CD4-positive, alpha-beta memory T cell (primary cell): ENCODE measurements around the gene SLC38A8. TPM values are rescaled to one million over a fixed set of nuclear protein-coding genes. Genes with fewer than 3 reads are reported as not detected.
A peak's percentile ranks its signal among the peaks of the same experiment; 100 is the strongest.

Experiments
- CTCF ChIA-PET: fragments of 350-600 bp; sonication (Branson Sonifier 250); formaldehyde crosslinking; loops from one replicate; lab custom pipeline; 2021; ENCODE audit warnings: inconsistent platforms; ENCODE audit not compliant: partially characterized antibody; lab: Charles Lee
- POLR2A ChIA-PET: fragments of 350-600 bp; sonication (Branson Sonifier 250); formaldehyde crosslinking; loops from one replicate; lab custom pipeline; 2021; ENCODE audit not compliant: partially characterized antibody; lab: Charles Lee
- DNase-seq, 5 donors: peaks; one replicate each; pipeline versions ENCODE4 v3.0.0 to v3.0.0-alpha.2; 2020 to 2022; ENCODE audit warnings: mixed read lengths in 1 of 5
- H3K27ac ChIP-seq: one replicate; pipeline ENCODE4 v1.7.0; 2013; ENCODE audit warnings: low read depth, low read length
- H3K27me3 ChIP-seq: 2 replicates; pipeline ENCODE4 v1.7.0; 2013; ENCODE audit warnings: mild to moderate bottlenecking, low read length, moderate library complexity; ENCODE audit not compliant: insufficient read depth
- H3K36me3 ChIP-seq: 2 replicates; pipeline ENCODE4 v1.7.0; 2013; ENCODE audit warnings: mild to moderate bottlenecking, low read length, moderate library complexity; ENCODE audit not compliant: insufficient read depth
- H3K4me1 ChIP-seq: 2 replicates; pipeline ENCODE4 v1.7.0; 2013; ENCODE audit warnings: mild to moderate bottlenecking, low read length, moderate library complexity; ENCODE audit not compliant: insufficient read depth
- H3K4me3 ChIP-seq, 2 donors: one replicate each; pipeline ENCODE4 v1.7.0; 2013; ENCODE audit warnings: low read length in 2 of 2, mild to moderate bottlenecking in 1 of 2
- H3K9me3 ChIP-seq, 2 donors: one replicate each; pipeline ENCODE4 v1.7.0; 2013; ENCODE audit warnings: low read length in 2 of 2, control low read depth in 1 of 2; ENCODE audit not compliant: control insufficient read depth in 1 of 2
- H3K27ac Mint-ChIP-seq, 7 donors: one replicate each; pipeline ENCODE4 v1.8.0; 2020 to 2021; ENCODE audit warnings: mixed read lengths in 7 of 7, mild to moderate bottlenecking in 6 of 7, inconsistent platforms in 3 of 7, moderate library complexity in 3 of 7
- H3K27me3 Mint-ChIP-seq, 2 donors: one replicate each; pipeline ENCODE4 v1.8.0; 2020 to 2021; ENCODE audit warnings: mixed read lengths in 2 of 2
- H3K36me3 Mint-ChIP-seq, 2 donors: one replicate each; pipeline ENCODE4 v1.8.0; 2020 to 2021; ENCODE audit warnings: mixed read lengths in 2 of 2, inconsistent platforms in 1 of 2, mild to moderate bottlenecking in 1 of 2
- H3K4me1 Mint-ChIP-seq, 4 donors: one replicate each; pipeline ENCODE4 v1.8.0; 2020 to 2021; ENCODE audit warnings: mixed read lengths in 4 of 4, mild to moderate bottlenecking in 1 of 4
- H3K4me3 Mint-ChIP-seq, 8 donors: one replicate each; pipeline ENCODE4 v1.8.0; 2020 to 2021; ENCODE audit warnings: mixed read lengths in 8 of 8, mild to moderate bottlenecking in 7 of 8, moderate library complexity in 6 of 8, inconsistent platforms in 3 of 8
- H3K9me3 Mint-ChIP-seq, 8 donors: one replicate each; pipeline ENCODE4 v1.8.0; 2020 to 2021; ENCODE audit warnings: mixed read lengths in 8 of 8, mild to moderate bottlenecking in 5 of 8, inconsistent platforms in 3 of 8, moderate library complexity in 1 of 8
- intact Hi-C: fragments of 100-400 bp; cut with micrococcal nuclease; formaldehyde crosslinking; loops from one replicate; pipeline ENCODE4 v1.15.1; 2023
- polyA plus RNA-seq, 2 donors: library from polyadenylated mRNA; unstranded; fragments of 300-500 nt; fragmentation: Illumina TruSeq; gene quantifications; one replicate each; pipeline ENCODE4 v1.2.3, GENCODE V29; 2021
- total RNA-seq, 2 experiments: library from RNA; stranded (reverse); gene quantifications; one replicate each; pipeline ENCODE4 v1.2.3, GENCODE V29; 2021

The SLC38A8 gene
- total and polyA plus RNA-seq, 4 experiments from 2014 or later: not detected

DNA sequence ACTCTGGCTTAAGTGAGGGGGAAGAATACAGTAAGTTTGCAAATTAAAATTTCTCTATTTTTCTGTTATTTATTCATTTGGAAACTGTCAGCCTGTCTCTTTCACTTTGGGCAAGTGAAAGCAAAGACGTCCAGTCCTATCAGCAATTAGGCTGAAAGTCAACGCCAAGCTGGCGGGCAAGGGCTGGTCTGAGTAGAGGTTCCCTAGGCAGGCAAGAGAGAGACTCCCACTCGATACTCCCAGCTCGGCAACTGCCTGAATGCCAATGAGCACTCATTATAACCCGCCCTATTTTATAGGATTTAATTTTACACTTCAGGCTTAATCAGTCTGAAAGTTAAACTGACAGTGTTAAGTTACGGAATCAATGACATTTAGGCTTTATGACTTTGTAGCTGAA is 14.3 kb upstream of the SLC38A8 start:
- Histone ChIP-seq H3K27me3 (no peaks in the 10 kb centered on the region), H3K4me1 (no peaks in the 10 kb centered on the region), H3K36me3 (peaks cover 96% of the 10 kb centered on the region), H3K4me3 (no peak overlapping the region), H3K9me3 (no peaks in the 10 kb centered on the region), H3K27ac (no peak overlapping the region)
- CTCF ChIA-PET: interaction anchor here (1.1 to 1.3 kb wide), 2 partner anchors 9 to 100 kb away, joined by 3 to 5 read pairs; no protein-coding TSS in a partner anchor
- POLR2A ChIA-PET: no interaction called here
- H3K4me3 Mint-ChIP-seq: no peak overlapping the region
- peak overlapping the region in 1 of 7 donors; percentile 17 for H3K27ac Mint-ChIP-seq
- H3K36me3 Mint-ChIP-seq: peaks cover 80 to 89% of the 10 kb centered on the region in 2 donors
- H3K4me1 Mint-ChIP-seq: no peaks in the 10 kb centered on the region
- peaks cover 0 to 2% (median 0%) of the 10 kb centered on the region in 8 donors for H3K9me3 Mint-ChIP-seq
- no peaks in the 10 kb centered on the region for H3K27me3 Mint-ChIP-seq
- intact Hi-C loops: no loop called here
- DNase-seq: no peak

DNA sequence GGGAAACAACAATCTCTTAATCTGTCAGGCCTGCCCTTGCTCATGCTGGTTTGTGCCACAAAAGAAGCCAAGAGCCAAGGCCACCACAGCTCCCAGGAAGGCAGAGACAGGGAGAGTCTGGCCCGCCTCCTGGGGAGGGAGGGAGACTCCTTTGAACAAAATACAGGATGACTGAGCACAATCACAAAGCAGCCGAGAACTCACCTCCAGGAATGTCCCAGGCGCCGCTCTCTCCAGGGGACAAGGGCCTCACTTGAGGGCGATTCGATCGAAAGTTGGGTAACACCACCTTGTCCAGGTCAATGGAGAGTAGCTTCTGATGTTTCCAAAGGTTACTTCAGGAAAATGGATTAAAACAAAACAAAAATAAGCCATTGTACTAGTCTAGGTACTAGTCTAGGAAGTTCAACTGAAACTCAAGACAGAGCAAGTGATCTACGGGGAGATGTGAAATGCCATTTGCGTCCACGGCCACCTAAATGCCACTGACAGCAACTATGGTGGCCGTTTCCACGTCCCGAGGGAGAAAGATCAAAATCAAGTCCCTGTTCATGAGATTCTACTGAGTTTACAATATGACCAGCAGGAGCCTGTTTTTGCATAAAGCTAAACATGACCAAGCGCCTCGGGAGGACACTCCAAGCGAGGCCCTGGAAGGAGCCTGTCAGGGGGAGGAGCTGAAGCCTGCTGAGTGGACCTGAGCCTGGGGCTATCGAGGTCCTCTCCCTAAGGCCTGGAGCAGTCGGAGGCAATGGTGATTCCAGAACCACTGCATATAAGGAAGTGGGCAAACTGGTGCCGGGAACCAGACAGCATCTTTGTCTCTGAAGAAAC is 13.4 kb upstream of the SLC38A8 start:
- H3K4me3 ChIP-seq: no peak overlapping the region
- H3K4me1 ChIP-seq: no peaks in the 10 kb centered on the region
- peaks cover 0 to 2% (median 0%) of the 10 kb centered on the region in 8 donors for H3K9me3 Mint-ChIP-seq
- H3K4me3 Mint-ChIP-seq: no peak overlapping the region
- no peaks in the 10 kb centered on the region for H3K9me3 ChIP-seq
- H3K36me3 ChIP-seq: peaks cover 87% of the 10 kb centered on the region
- DNase-seq: no peak
- no peaks in the 10 kb centered on the region for H3K27me3 ChIP-seq
- intact Hi-C loops: no loop called here
- no peaks in the 10 kb centered on the region for H3K27me3 Mint-ChIP-seq
- peaks cover 76 to 84% of the 10 kb centered on the region in 2 donors for H3K36me3 Mint-ChIP-seq
- POLR2A ChIA-PET: no interaction called here
- H3K27ac Mint-ChIP-seq: peak overlapping the region in 3 of 7 donors; percentile 2 to 42 (median 29)
- no peaks in the 10 kb centered on the region for H3K4me1 Mint-ChIP-seq
- no peak overlapping the region for H3K27ac ChIP-seq
- CTCF ChIA-PET: interaction anchor here (1.3 kb wide), 1 partner anchor 10 kb away, joined by 5 read pairs; no protein-coding TSS in a partner anchor

DNA sequence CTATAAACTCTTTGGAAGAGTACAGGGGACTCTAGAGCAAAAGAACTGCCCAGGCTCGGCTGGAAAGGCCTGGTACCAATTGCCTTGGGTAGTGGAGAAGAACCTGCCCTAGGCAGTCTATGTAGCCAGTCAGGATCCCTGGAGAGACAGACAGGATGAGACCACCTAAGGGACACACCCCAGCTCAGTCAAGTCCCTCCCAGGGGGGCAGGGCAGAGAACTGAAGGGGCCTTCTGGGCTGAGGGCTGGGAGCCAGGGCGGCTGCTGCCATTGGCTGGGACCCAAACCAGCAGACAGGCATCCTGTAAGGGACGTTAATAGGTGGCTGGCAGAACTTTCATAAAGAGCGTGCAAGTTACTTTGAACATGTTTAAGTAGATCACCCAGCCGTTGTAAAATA is 12.8 kb upstream of the SLC38A8 start:
- H3K36me3 Mint-ChIP-seq: peaks cover 75 to 80% of the 10 kb centered on the region in 2 donors
- intact Hi-C loops: no loop called here
- H3K4me3 Mint-ChIP-seq: peak overlapping the region in 1 of 8 donors; percentile 20
- DNase-seq: no peak
- no peaks in the 10 kb centered on the region for H3K9me3 ChIP-seq
- H3K27ac Mint-ChIP-seq: peak overlapping the region in 1 of 7 donors; percentile 29
- H3K36me3 ChIP-seq: peaks cover 81% of the 10 kb centered on the region
- ChIA-PET POLR2A (no interaction called here), CTCF (interaction anchor here (1.5 kb wide), 1 partner anchor 10 kb away, joined by 7 read pairs; no protein-coding TSS in a partner anchor)
- H3K4me1 ChIP-seq: no peaks in the 10 kb centered on the region
- peaks cover 0 to 2% (median 0%) of the 10 kb centered on the region in 8 donors for H3K9me3 Mint-ChIP-seq
- no peak overlapping the region for H3K4me3 ChIP-seq
- H3K27me3 ChIP-seq: no peaks in the 10 kb centered on the region
- H3K27me3 Mint-ChIP-seq: no peaks in the 10 kb centered on the region
- H3K4me1 Mint-ChIP-seq: no peaks in the 10 kb centered on the region
- H3K27ac ChIP-seq: no peak overlapping the region

DNA sequence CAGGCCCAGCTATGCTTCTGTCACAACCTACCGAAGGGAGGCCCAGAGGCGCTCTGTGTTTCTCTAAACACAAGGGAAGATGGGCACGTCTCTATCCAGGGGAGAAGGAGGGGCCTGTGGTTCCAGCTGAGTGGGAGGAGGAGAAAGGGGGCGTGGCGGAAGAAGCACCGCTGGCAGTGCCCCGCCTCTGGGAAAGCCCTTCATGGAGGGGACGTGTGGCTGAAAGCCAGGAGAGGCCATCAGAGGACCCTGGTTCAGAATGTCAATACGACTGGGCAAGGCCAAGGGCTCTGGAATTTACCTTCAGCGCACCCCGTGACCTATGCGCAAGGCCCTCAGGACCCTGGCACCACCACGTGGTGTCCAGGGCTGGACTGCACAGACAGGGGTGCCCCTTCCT is 12.3 kb upstream of the SLC38A8 start:
- CTCF ChIA-PET: interaction anchor here (0.9 to 1.5 kb wide), 3 partner anchors 9 to 132 kb away, joined by 3 to 7 read pairs (median 5); partner anchors contain the start of gene TAF1C
- intact Hi-C loops: no loop called here
- Histone ChIP-seq H3K27ac (no peak overlapping the region), H3K27me3 (no peaks in the 10 kb centered on the region), H3K9me3 (no peaks in the 10 kb centered on the region), H3K4me3 (no peak overlapping the region), H3K4me1 (no peaks in the 10 kb centered on the region), H3K36me3 (peaks cover 81% of the 10 kb centered on the region)
- Mint-ChIP-seq H3K9me3 (peaks cover 0 to 2% (median 0%) of the 10 kb centered on the region in 8 donors), H3K4me3 (no peak overlapping the region), H3K36me3 (peaks cover 76 to 80% of the 10 kb centered on the region in 2 donors), H3K4me1 (no peaks in the 10 kb centered on the region), H3K27me3 (no peaks in the 10 kb centered on the region), H3K27ac (peak overlapping the region in 1 of 7 donors; percentile 36)
- DNase-seq: no peak
- POLR2A ChIA-PET: no interaction called here

DNA sequence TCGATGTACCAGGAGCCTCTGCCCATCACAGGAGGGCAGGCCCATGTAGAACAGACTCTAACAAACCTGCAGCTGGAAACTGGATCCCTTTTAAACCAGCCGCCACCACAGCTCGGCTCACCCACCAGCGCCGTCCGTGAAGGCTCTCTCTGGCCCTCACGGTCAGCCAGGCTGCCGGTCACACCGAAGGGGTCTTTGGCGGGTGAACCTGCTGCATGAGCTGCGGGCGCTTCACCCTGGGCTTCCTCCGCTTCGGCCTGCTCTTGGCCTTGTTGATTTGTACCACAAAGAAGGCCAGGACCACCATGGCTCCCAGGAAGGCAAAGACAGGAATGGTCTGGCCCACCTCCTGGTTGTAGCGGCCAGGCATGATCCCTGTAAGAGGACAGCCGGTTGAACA is 11.7 kb upstream of the SLC38A8 start:
- Mint-ChIP-seq H3K27me3 (no peaks in the 10 kb centered on the region), H3K4me1 (no peaks in the 10 kb centered on the region), H3K36me3 (peaks cover 70 to 78% of the 10 kb centered on the region in 2 donors), H3K9me3 (peaks cover 0 to 2% (median 0%) of the 10 kb centered on the region in 8 donors), H3K4me3 (peak overlapping the region in 1 of 8 donors; percentile 14), H3K27ac (no peak overlapping the region)
- Histone ChIP-seq H3K27me3 (no peaks in the 10 kb centered on the region), H3K36me3 (peaks cover 79% of the 10 kb centered on the region), H3K4me3 (no peak overlapping the region), H3K9me3 (no peaks in the 10 kb centered on the region), H3K4me1 (no peaks in the 10 kb centered on the region), H3K27ac (no peak overlapping the region)
- no peak for DNase-seq
- POLR2A ChIA-PET: no interaction called here
- intact Hi-C loops: no loop called here
- CTCF ChIA-PET: interaction anchor here (0.9 to 1.5 kb wide), 3 partner anchors 8 to 133 kb away, joined by 3 to 7 read pairs (median 5); partner anchors contain the start of gene TAF1C

DNA sequence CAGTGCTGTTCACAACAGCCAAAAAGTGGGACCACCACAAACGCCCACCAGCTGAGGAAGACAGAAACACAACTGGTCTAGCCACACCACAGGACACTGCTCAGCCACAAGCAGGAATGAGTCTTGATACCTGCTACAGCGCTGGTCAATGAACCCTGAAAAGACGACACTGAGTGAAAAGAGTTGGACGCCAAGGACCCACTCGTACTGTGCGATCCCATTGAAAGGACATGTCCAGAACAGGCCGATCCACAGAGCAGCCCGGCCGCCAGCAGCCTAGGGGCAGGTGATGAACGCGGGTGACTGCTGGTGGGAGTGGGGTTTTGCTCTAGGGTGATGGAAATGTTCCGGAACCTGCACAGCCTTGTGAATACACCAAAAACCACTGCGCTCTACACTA is 10.6 kb upstream of the SLC38A8 start:
- Histone ChIP-seq H3K27me3 (no peaks in the 10 kb centered on the region), H3K4me3 (no peak overlapping the region), H3K9me3 (no peaks in the 10 kb centered on the region), H3K27ac (no peak overlapping the region), H3K36me3 (peaks cover 72% of the 10 kb centered on the region), H3K4me1 (no peaks in the 10 kb centered on the region)
- CTCF ChIA-PET: no interaction called here
- no peak overlapping the region for H3K27ac Mint-ChIP-seq
- H3K9me3 Mint-ChIP-seq: peaks cover 0 to 2% (median 0%) of the 10 kb centered on the region in 8 donors
- POLR2A ChIA-PET: no interaction called here
- peaks cover 61 to 77% of the 10 kb centered on the region in 2 donors for H3K36me3 Mint-ChIP-seq
- no peak for DNase-seq
- intact Hi-C loops: no loop called here
- H3K27me3 Mint-ChIP-seq: no peaks in the 10 kb centered on the region
- H3K4me3 Mint-ChIP-seq: no peak overlapping the region
- H3K4me1 Mint-ChIP-seq: no peaks in the 10 kb centered on the region

DNA sequence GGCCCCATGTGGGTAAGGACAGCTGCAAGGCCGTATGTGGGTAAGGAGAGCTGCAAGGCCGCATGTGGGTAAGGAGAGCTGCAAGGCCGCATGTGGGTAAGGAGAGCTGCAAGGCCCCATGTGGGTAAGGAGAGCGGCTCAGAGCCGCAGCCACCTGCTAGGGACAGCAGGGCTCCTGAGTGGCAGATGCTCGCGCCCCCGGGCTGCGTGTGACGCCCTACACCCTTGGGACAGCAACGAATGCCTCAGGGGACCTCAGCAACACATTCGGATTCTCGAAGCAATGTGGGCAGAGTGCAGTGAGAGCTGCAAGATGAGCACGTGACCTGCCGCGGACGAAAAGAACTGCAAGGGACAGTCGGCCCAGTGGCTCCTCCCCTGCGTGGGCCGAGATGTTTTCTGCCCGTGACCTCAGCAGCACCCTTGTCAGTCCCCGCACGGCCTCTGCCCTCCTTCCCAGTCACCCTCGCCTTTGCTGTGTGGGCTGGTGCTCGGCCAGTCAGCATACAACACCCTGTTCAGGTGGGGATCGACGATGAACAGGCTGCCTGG is 9.6 kb upstream of the SLC38A8 start:
- Histone ChIP-seq H3K4me1 (no peaks in the 10 kb centered on the region), H3K9me3 (no peaks in the 10 kb centered on the region), H3K36me3 (peaks cover 63% of the 10 kb centered on the region), H3K27me3 (no peaks in the 10 kb centered on the region), H3K4me3 (no peak overlapping the region), H3K27ac (no peak overlapping the region)
- peaks cover 52 to 70% of the 10 kb centered on the region in 2 donors for H3K36me3 Mint-ChIP-seq
- H3K27ac Mint-ChIP-seq: no peak overlapping the region
- no peak for DNase-seq
- H3K4me3 Mint-ChIP-seq: no peak overlapping the region
- peaks cover 0 to 2% (median 0%) of the 10 kb centered on the region in 8 donors for H3K9me3 Mint-ChIP-seq
- no peaks in the 10 kb centered on the region for H3K27me3 Mint-ChIP-seq
- CTCF ChIA-PET: no interaction called here
- intact Hi-C loops: no loop called here
- POLR2A ChIA-PET: no interaction called here
- no peaks in the 10 kb centered on the region for H3K4me1 Mint-ChIP-seq
